GM21390 (cell line): Measurements from ENCODE around the gene AASDHPPT.
A peak's percentile ranks its signal among the peaks of the same experiment; 100 is the strongest.

Experiments used
- ATAC-seq: cut with Tn5 transposase; IDR thresholded peaks from one replicate; pipeline ENCODE4 v1.9.1; 2021; ENCODE audit not compliant: unreplicated experiment

The AASDHPPT gene

GRCh38 chr11:106082096-106082495, 4.6 kb downstream of the AASDHPPT start:
- no peak for ATAC-seq

- no peak for ATAC-seq
Measured at GRCh38 chr11:106086135-106086534, 8.7 kb downstream of the AASDHPPT start.

GRCh38 chr11:106086850-106087249, 9.4 kb downstream of the AASDHPPT start:
- ATAC-seq = no peak

GRCh38 chr11:106087815-106088435, 10.5 kb downstream of the AASDHPPT start:
- no peak for ATAC-seq

- no peak for ATAC-seq
Measured at GRCh38 chr11:106088896-106089295, 11.4 kb downstream of the AASDHPPT start.

- ATAC-seq = peak; percentile 97
Measured at GRCh38 chr11:106091480-106092123, 14.1 kb downstream of the AASDHPPT start.

- peak; percentile 32 for ATAC-seq
Measured at GRCh38 chr11:106092446-106092845, 15.0 kb downstream of the AASDHPPT start.

- no peak for ATAC-seq
Measured at GRCh38 chr11:106098893-106099553, 21.6 kb downstream of the AASDHPPT start.

GRCh38 chr11:106101370-106101769, 23.9 kb downstream of the AASDHPPT start:
- ATAC-seq = no peak

GRCh38 chr11:106101819-106102218, 24.4 kb downstream of the AASDHPPT start:
- ATAC-seq = no peak

- peak; percentile 41 for ATAC-seq
Measured at GRCh38 chr11:106105986-106106385, 28.5 kb downstream of the AASDHPPT start.

- no peak for ATAC-seq
Measured at GRCh38 chr11:106121570-106122320, 44.3 kb downstream of the AASDHPPT start.

GRCh38 chr11:106127604-106128003, 50.1 kb downstream of the AASDHPPT start:
- ATAC-seq = no peak

GRCh38 chr11:106128740-106129139, 51.3 kb downstream of the AASDHPPT start:
- no peak for ATAC-seq

- ATAC-seq = no peak
Measured at GRCh38 chr11:106131998-106132397, 54.5 kb downstream of the AASDHPPT start.

- ATAC-seq = no peak
Measured at GRCh38 chr11:106132582-106133354, 55.3 kb downstream of the AASDHPPT start.

- ATAC-seq = no peak
Measured at GRCh38 chr11:106133529-106133928, 56.1 kb downstream of the AASDHPPT start.

- no peak for ATAC-seq
Measured at GRCh38 chr11:106137061-106137460, 59.6 kb downstream of the AASDHPPT start.

GRCh38 chr11:106137758-106138157, 60.3 kb downstream of the AASDHPPT start:
- no peak for ATAC-seq
